Adipose tissue (tissue), 3 donors: ENCODE results near the gene PCYOX1L. TPM values are rescaled to one million over a fixed set of nuclear protein-coding genes. Genes with fewer than 3 reads are reported as not detected.

Experiments
- H3K27ac ChIP-seq: one replicate; pipeline ENCODE4 v1.5.1; 2013; ENCODE audit warnings: low read depth, low read length
- WGBS, 3 donors: extraction: QIAGEN DNeasy Blood & Tissue Kit; methylation state at CpG; one replicate each; pipeline ENCODE4 v1.1.7; 2013; 5-methylcytosine and 5-hydroxymethylcytosine counted together
- polyA plus RNA-seq, 3 donors: library from polyadenylated mRNA; stranded (reverse); fragments of 200-250 nt; gene quantifications; one replicate each; pipeline ENCODE4 v1.2.3, GENCODE V29; 2013
- donor health status: healthy with polysubstance abuse.
- donor health status: Bipolar disorder and iron deficiency.
- donor health status: healthy.

PCYOX1L gene
- polyA plus RNA-seq, 3 donors, result 2.0 to 3.5 (median 2.6) TPM

DNA sequence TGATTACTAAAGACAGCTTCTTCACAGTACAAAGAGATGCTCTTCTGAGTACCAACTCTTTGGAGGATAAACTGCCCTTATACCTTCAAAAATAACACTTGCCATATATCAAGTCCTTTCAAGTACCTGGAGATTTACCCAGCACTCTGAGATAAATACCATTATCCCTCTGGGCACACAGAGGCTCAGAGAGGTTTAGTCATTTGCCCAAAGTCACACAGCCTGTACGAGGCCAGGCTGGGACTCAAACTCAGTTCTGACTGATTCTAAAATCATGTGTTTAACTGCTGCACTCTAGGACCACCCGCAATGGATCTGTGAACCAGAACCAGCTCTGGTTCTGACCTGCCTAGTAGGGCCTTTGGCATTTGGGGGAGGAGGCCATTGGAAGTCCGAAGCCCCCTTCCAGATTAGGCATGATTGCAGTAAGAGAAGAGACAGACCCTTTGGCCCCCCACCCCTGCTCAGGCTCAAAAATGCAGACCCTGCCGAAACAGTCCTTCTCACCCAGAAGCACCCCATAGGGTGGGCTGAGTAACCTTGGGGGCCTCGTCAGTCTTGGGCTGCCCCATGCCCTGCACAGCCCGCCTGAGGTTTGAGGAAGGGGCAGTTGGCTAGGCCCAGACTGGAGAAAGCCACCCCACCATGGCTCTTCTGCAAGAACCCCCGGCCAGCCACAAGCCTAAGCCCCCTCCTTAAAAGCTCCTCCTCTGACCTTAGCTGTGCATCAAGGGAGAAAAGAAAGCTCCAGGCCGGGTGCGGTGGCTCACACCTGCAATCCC, 54.1 kb downstream of the PCYOX1L start:
- no peak overlapping the region for H3K27ac ChIP-seq
- 81 to 84% (median 83%) methylated on average over 9 of the region's 9 CpGs for WGBS, 3 donors

DNA sequence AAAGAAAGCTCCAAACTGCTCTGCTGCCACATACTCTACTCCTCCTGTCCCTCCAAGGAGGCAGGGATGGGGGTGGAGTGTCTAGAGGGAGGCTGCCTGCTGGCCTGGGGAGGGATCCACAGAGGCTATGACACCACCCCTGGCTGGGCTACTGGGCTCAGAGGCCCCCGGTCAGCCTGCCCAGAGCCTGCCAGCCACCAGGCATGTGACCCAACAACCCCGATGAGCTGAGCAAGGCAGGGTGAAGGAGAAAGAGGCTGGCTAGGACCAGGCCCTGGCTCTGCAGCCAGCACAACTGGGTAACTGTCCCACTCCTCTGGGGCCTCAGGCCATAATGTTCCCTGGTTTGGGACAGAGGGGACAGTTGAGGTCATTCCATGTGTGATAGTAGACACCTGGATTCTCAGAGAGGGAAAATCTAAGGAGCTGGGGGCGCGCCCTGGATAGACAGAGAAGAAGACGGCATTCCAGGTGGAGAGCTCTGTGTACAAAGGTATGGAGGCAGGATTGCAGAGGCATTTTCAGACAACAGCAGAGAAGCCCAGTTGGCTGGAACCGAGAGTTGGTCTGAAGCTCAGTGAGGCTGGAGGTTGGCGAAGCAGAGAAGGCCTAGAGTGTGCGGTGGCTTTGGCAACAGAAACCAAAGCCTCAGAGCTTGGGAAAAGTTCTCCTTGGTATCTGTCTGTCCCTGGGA, 55.1 kb downstream of the PCYOX1L start:
- whole genome bisulfite sequencing, 3 donors, result 81 to 86% (median 86%) methylated on average over 8 of the region's 8 CpGs
- H3K27ac ChIP-seq, result no peak overlapping the region

DNA sequence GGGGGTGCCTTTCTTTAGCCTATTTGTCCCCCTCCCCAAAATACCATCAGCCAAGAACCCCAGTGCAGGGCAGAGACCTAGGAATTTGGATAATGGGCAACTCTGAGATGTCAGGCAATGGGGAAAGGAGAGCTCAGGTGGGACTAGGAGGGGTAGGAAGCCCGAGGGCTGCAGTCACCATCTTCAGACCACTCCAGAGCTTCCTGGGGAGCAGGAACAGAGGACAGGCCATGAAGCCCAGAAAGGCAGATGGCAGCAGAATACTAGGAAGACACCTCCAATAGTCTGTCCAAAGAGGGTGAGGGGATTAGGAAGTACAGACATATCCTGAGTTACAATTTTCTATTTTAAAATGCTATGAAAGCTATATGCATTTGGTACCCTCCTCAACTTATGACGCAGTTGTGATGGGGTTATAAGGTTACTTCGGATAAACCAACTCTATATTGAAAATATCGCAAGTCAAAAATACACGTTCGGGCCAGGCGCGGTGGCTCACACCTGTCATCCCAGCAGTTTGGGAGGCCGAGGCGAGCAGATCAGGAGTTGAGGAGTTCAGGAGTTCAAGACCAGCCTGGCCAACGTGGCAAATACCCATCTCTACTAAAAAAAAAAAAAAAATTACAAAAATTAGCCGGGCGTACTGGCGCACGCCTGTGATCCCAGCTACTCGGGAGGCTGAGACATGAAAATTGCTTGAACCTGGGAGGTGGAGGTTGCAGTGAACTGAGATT, 55.8 kb downstream of the PCYOX1L start:
- WGBS, 3 donors, result 86 to 88% (median 87%) methylated on average over 16 of the region's 16 CpGs
- no peak overlapping the region for H3K27ac ChIP-seq

DNA sequence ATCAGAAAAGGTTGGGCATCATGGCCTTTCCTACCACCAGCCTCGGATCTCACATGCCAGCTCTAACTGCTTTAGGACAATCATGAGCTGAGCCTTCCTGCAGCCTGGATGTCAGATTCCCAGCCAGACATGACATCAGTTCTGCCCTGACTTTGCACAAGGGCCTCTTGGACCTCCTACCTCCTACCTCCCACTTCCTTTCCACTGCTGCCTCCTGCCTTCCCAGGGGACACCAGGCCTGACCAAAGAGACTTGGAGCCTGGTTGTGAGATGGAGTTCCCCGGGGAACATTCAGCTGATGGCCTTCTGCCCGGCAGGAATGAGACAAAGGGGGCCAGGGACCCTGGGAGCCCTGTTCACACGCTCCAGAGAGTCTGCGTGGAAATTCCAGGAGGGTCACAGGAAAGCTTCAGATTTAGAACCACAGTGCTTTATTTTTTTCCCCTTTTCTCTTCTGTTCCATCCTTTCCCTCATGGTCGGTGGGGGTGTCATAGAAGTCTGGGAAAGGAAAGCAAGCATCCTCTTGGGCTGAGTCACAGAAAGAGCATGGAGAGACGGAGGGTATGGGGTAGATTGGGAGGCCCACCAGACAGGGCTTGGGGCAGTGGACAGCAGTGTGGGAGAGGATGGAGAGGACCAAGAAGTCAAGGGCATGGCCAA, 56.7 kb downstream of the PCYOX1L start:
- WGBS, 3 donors, result 57 to 69% (median 64%) methylated on average over 7 of the region's 7 CpGs
- H3K27ac ChIP-seq, result peak overlapping the region; percentile 9

DNA sequence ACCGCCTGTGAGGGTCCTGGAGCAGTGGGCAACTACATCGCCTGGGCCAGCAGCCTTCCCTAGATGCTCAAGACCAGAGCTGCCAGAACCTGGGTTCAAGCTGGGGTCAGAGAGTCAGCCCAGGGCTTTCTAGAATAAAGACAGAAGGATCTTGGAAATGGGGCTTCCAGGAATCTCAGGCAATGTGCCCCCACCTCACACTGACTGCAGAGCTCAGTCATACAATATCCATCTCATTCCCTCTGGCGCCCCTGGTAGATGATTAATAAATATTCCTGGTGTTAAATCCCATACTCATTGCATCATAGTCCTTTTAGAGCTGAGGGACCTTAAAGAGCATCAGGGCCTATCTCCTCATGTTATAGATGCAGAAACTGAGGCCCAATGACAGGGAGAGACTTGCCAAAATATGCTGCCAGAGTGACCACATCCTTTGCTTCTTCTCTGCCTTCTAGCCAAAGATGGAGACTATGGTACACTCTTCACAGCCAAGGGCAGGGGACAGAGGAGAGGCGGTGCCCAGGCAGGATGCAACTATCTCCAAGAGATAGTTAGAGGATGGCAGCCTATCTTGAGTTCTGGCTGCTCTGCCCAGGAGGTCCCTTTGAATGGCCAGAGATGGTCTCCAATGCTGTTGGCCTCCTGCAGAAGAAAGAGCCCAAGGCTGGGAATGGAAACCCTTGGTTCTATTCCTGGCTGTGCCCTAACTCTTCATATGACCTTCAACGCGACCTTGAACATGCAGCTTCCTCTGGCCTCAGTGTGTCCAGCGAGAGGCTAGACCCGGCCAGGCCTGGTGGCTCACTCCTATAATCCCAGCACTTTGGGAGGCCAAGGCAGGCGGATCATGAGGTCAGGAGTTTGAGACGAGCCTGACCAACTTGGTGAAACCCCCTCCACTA, 57.5 kb downstream of the PCYOX1L start:
- WGBS, 3 donors, result 78 to 89% (median 83%) methylated on average over 10 of the region's 10 CpGs
- H3K27ac ChIP-seq, result peak overlapping the region; percentile 9

DNA sequence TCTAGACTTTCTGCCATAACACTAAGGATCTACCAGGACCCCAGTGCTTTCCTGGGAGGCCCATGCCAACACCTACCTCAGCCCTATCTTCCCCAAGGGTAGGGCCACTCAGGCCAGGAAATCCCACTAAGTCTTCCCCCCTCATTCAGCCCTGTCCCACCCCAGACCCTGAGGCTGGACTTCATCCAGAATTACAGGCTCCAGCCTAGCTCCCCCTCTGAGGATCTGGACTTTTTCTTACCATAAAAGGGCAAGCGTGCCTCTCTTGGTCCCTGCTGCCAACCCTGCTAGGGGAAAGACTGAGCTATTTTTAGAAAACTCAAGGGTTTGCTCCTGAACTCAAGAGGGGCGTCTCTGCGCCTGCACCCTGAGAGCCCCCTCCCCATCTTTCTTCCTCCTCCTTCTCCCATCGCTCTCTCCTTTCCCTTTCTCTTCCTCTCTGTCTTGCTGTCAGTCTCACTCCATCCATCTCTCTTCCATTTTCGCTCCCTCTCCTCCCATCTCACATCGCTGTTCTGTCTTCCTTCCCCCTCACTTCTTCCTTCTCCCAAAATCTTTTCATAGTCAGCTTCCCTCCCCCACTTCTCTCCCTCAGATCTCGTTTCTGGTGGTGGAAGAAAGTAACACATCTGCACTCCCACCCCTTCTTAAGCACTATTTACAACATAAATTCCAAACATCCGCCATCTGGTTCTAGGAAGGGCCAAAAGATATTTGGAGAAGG, 59.3 kb downstream of the PCYOX1L start:
- no peak overlapping the region for H3K27ac ChIP-seq
- 40 to 50% (median 45%) methylated on average over 8 of the region's 8 CpGs for WGBS, 3 donors

DNA sequence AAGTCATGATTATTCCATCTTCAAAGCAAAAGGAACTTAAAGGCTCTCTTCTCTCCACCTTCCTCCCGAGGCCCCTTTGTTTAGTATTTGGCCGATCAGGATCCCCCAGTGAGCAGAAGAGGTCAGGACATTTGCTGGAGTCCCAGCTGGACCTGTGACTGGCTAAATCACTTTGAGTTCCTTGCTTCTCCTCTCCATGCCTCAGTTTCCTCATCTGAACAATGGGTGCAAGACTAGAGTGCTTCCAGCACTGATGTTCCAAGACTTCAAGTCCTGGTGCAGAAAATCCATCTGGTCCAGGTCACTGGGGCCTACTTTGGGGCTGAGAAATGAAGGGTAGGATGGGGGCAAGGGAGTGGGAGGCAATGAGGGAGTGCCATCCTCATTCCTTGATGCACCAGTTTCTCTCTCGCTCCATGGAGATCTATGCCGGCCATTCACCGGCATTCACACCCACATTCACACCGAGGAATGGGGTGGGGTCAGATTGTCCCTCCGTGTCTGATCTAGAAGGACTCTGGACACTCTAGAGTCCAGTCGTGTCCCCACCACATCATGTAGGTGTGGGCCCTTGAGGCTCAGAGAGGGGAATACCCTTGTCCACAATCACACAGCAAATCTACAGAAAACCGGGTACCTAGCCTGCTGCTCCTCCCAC, 60.0 kb downstream of the PCYOX1L start:
- H3K27ac ChIP-seq, result no peak overlapping the region
- 69 to 83% (median 69%) methylated on average over 9 of the region's 9 CpGs for WGBS, 3 donors

DNA sequence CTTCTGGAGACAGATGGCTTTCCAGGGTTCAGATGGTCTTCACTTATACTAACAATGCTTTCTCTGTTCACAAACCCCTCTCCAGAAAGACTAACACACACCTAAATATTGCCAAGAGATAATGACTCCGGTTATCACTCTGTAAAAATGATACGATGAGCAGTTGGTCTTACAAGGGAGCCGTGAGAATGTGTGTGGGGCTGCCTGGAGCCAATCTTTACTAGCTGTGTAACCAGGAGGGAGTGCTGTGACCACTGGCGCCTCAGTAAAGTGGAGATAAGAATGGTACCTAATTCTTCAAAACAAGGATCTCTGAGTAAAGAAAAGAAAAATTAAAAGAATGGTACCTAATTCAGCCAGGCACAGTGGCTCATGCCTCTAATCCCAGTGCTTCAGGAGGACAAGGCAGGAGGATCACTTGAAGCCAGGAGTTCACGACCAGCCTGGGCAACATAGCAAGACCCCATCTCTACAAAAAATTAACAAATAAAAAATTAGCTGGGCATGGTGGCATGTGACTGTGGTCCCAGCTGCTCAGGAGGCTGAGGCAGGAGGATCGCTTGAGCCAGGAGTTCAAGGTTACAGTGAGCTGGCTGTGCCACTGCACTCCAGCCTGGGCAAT, 61.2 kb downstream of the PCYOX1L start:
- no peak overlapping the region for H3K27ac ChIP-seq
- WGBS, 3 donors, result 66 to 76% (median 72%) methylated on average over 6 of the region's 6 CpGs

Other genes starting within 250 kb of the PCYOX1L start
- gene ABLIM3, start 216.6 kb upstream of the PCYOX1L start, polyA plus RNA-seq, result 100 to 1,000 TPM in 1 of 3 donors, 10 to 100 TPM in 1, 1 to 10 TPM in 1; 5.4 to 148 (median 37.5) TPM
- gene AFAP1L1, start 86.2 kb upstream of the PCYOX1L start, polyA plus RNA-seq, result 10 to 100 TPM in 2 of 3 donors, 1 to 10 TPM in 1; 4.1 to 21.8 (median 16.8) TPM
- gene GRPEL2, start 12.5 kb upstream of the PCYOX1L start, polyA plus RNA-seq, result 1 to 10 TPM; 2.8 to 6.0 (median 5.2) TPM
- under 1 TPM in 2 of 3 donors, not detected in 1; 0.17 to 0.37 TPM for gene IL17B, start 21.2 kb downstream of the PCYOX1L start, polyA plus RNA-seq
- gene CSNK1A1, start 193.4 kb downstream of the PCYOX1L start, polyA plus RNA-seq, result 100 to 1,000 TPM in 2 of 3 donors, 10 to 100 TPM in 1; 39.7 to 113 (median 106) TPM
- gene ARHGEF37, start 223.5 kb downstream of the PCYOX1L start, polyA plus RNA-seq, result 1 to 10 TPM; 2.9 to 5.2 (median 4.4) TPM